ENCODE measurements around the gene KIF2A.
A peak's percentile ranks its signal among the peaks of the same experiment; 100 is the strongest.
"Not testable (repeated sequence)": the region's sequence is repeated elsewhere in the genome, so short reads cannot be mapped to it uniquely, and the experiment has no call there.

KIF2A gene

DNA sequence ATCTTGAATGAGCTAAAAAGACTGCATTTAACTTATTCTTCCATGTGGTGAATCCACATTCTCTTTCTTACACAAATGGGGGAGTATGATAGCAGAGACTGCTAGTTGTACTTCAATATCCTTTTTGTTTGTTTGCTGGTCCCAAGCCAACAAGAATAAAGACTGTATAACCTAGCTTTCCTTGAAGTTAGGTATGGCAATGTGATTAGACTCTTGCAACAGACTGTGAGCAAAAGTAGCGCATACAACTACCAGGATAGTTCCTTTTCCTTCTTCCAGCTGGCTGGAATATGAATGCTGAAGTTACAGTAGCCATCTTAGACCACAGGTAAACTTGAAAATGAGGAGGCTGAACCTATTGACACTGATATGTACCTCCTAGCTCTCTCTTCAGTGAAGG is 17.9 kb upstream of the KIF2A start:
- no peak overlapping the region for H3K4me3 ChIP-seq (ENCODE audit: low read depth, low read length)
- TF ChIP-seq, protein P1, sequence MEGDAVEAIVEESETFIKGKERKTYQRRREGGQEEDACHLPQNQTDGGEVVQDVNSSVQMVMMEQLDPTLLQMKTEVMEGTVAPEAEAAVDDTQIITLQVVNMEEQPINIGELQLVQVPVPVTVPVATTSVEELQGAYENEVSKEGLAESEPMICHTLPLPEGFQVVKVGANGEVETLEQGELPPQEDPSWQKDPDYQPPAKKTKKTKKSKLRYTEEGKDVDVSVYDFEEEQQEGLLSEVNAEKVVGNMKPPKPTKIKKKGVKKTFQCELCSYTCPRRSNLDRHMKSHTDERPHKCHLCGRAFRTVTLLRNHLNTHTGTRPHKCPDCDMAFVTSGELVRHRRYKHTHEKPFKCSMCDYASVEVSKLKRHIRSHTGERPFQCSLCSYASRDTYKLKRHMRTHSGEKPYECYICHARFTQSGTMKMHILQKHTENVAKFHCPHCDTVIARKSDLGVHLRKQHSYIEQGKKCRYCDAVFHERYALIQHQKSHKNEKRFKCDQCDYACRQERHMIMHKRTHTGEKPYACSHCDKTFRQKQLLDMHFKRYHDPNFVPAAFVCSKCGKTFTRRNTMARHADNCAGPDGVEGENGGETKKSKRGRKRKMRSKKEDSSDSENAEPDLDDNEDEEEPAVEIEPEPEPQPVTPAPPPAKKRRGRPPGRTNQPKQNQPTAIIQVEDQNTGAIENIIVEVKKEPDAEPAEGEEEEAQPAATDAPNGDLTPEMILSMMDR (IDR thresholded peaks at IDR 0.05; ENCODE audit: low read depth, low read length), result no peak

GRCh38 chr5:62289813-62290212 is 16.2 kb upstream of the KIF2A start:
- TF ChIP-seq, protein P1 (IDR thresholded peaks at IDR 0.05; ENCODE audit: low read depth, low read length), result no peak

GRCh38 chr5:62291829-62292228 is 14.2 kb upstream of the KIF2A start:
- not testable (repeated sequence) for H3K4me3 ChIP-seq (ENCODE audit: low read depth, low read length)

More at GRCh38 chr5:62289813-62290212, 16.2 kb upstream of the KIF2A start:
- H3K4me3 ChIP-seq (ENCODE audit: low read depth, low read length), result no peak overlapping the region

DNA sequence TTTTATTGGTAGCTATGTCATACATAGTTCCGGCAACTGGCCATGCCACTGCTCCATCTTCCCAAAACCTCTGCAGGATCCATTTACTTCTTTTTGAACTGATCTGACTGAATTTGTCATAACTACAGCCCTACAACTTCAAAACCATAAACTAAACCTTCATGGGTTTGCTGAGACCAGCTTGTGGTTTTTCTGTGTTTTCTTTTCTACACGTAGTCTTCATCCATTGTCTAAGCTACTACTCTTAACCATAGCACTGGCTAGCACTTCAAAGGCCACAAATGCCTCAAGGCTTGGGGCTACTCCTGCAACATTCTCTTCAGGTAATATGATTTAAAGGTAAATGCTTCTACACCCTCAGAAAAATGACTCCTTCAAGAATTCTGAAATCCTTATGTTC is 9.0 kb upstream of the KIF2A start:
- TF ChIP-seq, protein P1 (IDR thresholded peaks at IDR 0.05; ENCODE audit: low read depth, low read length), result no peak
- H3K4me3 ChIP-seq (ENCODE audit: low read depth, low read length), result no peak overlapping the region

- TF ChIP-seq, protein P1 (IDR thresholded peaks at IDR 0.05; ENCODE audit: low read depth, low read length), result no peak
- H3K4me3 ChIP-seq (ENCODE audit: low read depth, low read length), result no peak overlapping the region
Observed at GRCh38 chr5:62298118-62298517, 7.9 kb upstream of the KIF2A start.

GRCh38 chr5:62299101-62299500 is 6.9 kb upstream of the KIF2A start:
- H3K4me3 ChIP-seq (ENCODE audit: low read depth, low read length), result no peak overlapping the region
- TF ChIP-seq, protein P1 (IDR thresholded peaks at IDR 0.05; ENCODE audit: low read depth, low read length), result no peak

DNA sequence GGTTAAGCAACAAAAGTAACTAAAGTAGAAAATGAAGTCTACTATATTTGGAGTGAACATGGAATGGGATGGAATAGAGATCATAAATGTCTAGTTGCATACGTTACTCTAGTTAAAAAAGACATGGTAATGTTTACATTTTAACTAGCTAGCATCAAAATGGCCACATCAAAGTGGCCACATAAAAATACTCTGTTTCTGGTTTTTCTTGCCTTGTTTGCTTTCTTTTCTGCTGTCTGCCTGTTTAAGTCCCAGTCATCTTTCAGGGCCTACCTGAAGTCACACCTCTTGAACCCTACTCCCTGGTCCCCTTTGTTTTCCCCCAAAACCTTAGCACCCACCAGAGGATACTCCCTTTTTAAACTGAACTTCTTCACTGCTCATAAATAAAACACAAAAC is 6.4 kb upstream of the KIF2A start:
- H3K4me3 ChIP-seq (ENCODE audit: low read depth, low read length), result no peak overlapping the region
- TF ChIP-seq, protein P1 (IDR thresholded peaks at IDR 0.05; ENCODE audit: low read depth, low read length), result no peak

DNA sequence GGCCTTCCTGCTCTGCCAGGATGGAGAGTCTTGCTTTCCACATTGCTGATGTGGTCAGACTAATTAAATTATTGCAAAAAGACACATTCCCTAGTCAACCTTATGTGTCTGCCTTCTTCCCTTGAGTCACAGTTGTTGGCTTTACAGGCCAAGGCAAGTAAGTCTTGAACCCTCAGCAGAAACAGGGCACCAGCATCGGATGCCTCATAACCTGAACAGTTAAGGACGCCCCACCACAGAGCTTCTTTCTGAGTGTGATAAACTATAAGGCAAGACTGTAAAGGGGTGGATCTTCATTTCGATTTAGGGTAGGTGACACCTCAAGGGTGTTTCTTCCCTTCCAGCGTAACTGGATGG is 670 bp upstream of the KIF2A start:
- H3K4me3 ChIP-seq (ENCODE audit: low read depth, low read length), result peak overlapping the region; percentile 87
- TF ChIP-seq, protein P1 (IDR thresholded peaks at IDR 0.05; ENCODE audit: low read depth, low read length), result no peak
